ENCODE data around the gene MCM9.

The MCM9 gene

GRCh38 chr6:118934461-118935330 is at the start of gene MCM9:
MCM9 (minus strand) TSS chr6:118935159; CDS start chr6:118931723, 3,436 bp downstream.
- no peaks in the 10 kb centered on the region for H3K27me3 ChIP-seq (replicated peaks)
- H3K4me3 ChIP-seq (ENCODE audit: low read depth, low read length): peak within 1 kb of the TSS; percentile 85
- no peaks in the 10 kb centered on the region for H3K36me3 ChIP-seq (replicated peaks)
- peak; percentile 69 for DNase-seq
- in situ Hi-C loops (cut with HindIII; ENCODE audit: low pct_ligation_motif_present, low sequenced_read_pairs): no loop called here
- TF ChIP-seq, protein P1, sequence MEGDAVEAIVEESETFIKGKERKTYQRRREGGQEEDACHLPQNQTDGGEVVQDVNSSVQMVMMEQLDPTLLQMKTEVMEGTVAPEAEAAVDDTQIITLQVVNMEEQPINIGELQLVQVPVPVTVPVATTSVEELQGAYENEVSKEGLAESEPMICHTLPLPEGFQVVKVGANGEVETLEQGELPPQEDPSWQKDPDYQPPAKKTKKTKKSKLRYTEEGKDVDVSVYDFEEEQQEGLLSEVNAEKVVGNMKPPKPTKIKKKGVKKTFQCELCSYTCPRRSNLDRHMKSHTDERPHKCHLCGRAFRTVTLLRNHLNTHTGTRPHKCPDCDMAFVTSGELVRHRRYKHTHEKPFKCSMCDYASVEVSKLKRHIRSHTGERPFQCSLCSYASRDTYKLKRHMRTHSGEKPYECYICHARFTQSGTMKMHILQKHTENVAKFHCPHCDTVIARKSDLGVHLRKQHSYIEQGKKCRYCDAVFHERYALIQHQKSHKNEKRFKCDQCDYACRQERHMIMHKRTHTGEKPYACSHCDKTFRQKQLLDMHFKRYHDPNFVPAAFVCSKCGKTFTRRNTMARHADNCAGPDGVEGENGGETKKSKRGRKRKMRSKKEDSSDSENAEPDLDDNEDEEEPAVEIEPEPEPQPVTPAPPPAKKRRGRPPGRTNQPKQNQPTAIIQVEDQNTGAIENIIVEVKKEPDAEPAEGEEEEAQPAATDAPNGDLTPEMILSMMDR (IDR thresholded peaks at IDR 0.05; ENCODE audit: low read depth, low read length, missing control alignments): no peak
- peak within 1 kb of the TSS; percentile 50 for H3K27ac ChIP-seq

DNA sequence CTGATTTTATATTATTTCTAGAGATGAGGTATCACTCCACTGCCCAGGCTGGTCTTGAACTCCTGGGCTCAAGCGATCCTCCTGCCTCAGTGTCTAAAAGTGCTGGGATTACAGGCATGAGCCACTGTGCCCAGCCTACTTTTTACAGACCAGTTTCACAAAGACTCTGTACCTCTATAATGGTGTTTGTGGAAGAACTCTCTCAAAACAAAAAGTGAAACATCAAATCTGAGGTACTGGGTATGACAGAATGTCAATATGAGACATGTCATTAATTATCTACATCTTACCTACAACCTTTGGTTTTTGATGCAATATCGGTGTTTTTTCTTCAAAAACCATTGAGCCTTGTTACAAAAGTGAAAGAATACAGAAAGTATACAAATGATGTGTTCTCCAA is 49.4 kb upstream of the MCM9 start:
- Histone ChIP-seq H3K4me3 (ENCODE audit: low read depth, low read length) (no peak overlapping the region), H3K27ac (no peak overlapping the region), H3K36me3 (replicated peaks) (no peaks in the 10 kb centered on the region), H3K27me3 (replicated peaks) (no peaks in the 10 kb centered on the region)
- DNase-seq: no peak
- TF ChIP-seq, protein P1 (IDR thresholded peaks at IDR 0.05; ENCODE audit: low read depth, low read length, missing control alignments): no peak
- in situ Hi-C loops (cut with HindIII; ENCODE audit: low pct_ligation_motif_present, low sequenced_read_pairs): no loop called here

DNA sequence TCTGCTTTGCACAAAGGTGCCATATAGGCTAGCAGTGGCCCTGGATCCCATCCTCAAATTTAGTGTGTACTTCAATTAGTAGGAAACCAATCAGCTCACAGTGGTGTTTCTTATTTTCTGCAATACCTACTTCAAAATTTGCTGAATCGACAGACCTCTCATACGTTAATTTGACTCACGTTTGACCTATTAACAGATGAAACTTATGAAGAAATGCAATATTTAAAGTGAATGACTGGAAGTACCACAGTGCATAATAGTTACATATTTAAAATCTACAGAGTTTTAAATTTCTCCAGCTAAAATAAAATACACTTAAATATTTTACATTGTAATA is 47.6 kb upstream of the MCM9 start:
- Histone ChIP-seq H3K27me3 (replicated peaks) (no peaks in the 10 kb centered on the region), H3K36me3 (replicated peaks) (no peaks in the 10 kb centered on the region), H3K27ac (no peak overlapping the region), H3K4me3 (ENCODE audit: low read depth, low read length) (no peak overlapping the region)
- TF ChIP-seq, protein P1 (IDR thresholded peaks at IDR 0.05; ENCODE audit: low read depth, low read length, missing control alignments): no peak
- in situ Hi-C loops (cut with HindIII; ENCODE audit: low pct_ligation_motif_present, low sequenced_read_pairs): no loop called here
- no peak for DNase-seq

GRCh38 chr6:118981884-118982574 is 47.1 kb upstream of the MCM9 start:
- no peak overlapping the region for H3K4me3 ChIP-seq (ENCODE audit: low read depth, low read length)
- TF ChIP-seq, protein P1 (IDR thresholded peaks at IDR 0.05; ENCODE audit: low read depth, low read length, missing control alignments): no peak
- no peaks in the 10 kb centered on the region for H3K36me3 ChIP-seq (replicated peaks)
- DNase-seq: no peak
- no peak overlapping the region for H3K27ac ChIP-seq
- in situ Hi-C loops (cut with HindIII; ENCODE audit: low pct_ligation_motif_present, low sequenced_read_pairs): no loop called here
- H3K27me3 ChIP-seq (replicated peaks): no peaks in the 10 kb centered on the region

GRCh38 chr6:118980063-118980462 is 45.1 kb upstream of the MCM9 start:
- in situ Hi-C loops (cut with HindIII; ENCODE audit: low pct_ligation_motif_present, low sequenced_read_pairs): no loop called here
- Histone ChIP-seq H3K27me3 (replicated peaks) (no peaks in the 10 kb centered on the region), H3K27ac (no peak overlapping the region), H3K4me3 (ENCODE audit: low read depth, low read length) (no peak overlapping the region), H3K36me3 (replicated peaks) (no peaks in the 10 kb centered on the region)
- TF ChIP-seq, protein P1 (IDR thresholded peaks at IDR 0.05; ENCODE audit: low read depth, low read length, missing control alignments): no peak
- no peak for DNase-seq

Data from brain microvascular endothelial cell (primary cell).